K562 (cell line): ENCODE measurements around the gene RBKS. TPM values are rescaled to one million over a fixed set of nuclear protein-coding genes. Genes with fewer than 3 reads are reported as not detected.
A peak's percentile ranks its signal among the peaks of the same experiment; 100 is the strongest.

Source experiments
- ATAC-seq: fragments of 200-7000 bp; cut with Tn5 transposase; 3 replicates; pipeline ENCODE4 v1.9.1; 2020; ENCODE audit warnings: moderate library complexity
- BruUV-seq: library from RNA; stranded (reverse); fragments of 400-500 nt; replicated peaks from 2 replicates; lab custom pipeline; 2021; lab: Mats Ljungman, UMichigan
- CTCF ChIA-PET: fragments of 300-600 bp; formaldehyde crosslinking; extraction: SDS; loops from one replicate; lab custom pipeline; 2021; ENCODE audit warnings: low intra/inter-chr PET ratio; lab: Yijun Ruan, JAX
- POLR2A ChIA-PET: fragments of 300-600, 350-650 bp; sonication (Branson Sonifier 250); formaldehyde crosslinking; extraction: SDS; loops from one replicate; lab custom pipeline; 2021; ENCODE audit warnings: antibody characterized with exemption, inconsistent platforms; lab: Yijun Ruan, JAX
- DNase-seq, 4 experiments: peaks; one replicate each; pipeline versions ENCODE4 v3.0.0 to v3.0.0-alpha.2; 2011 to 2018; ENCODE audit warnings: low spot score in 3 of 4, mixed read lengths in 3 of 4; ENCODE audit errors: extremely low read depth in 1 of 4
- FAIRE-seq: peaks from 2 replicates; lab custom pipeline; 2011; peaks lifted over from hg19 to GRCh38; lab: Jason Lieb, UNC
- H2AFZ ChIP-seq: 2 replicates; pipeline ENCODE4 v1.6.0; 2011; ENCODE audit warnings: low read depth, low read length, control low read depth, inconsistent platforms
- H3K27ac ChIP-seq: fragments of 200-600 bp; 3 replicates; pipeline ENCODE4 v1.8.0; 2011; ENCODE audit warnings: low read depth, mild to moderate bottlenecking, control low read depth, inconsistent platforms, low read length, moderate library complexity, mixed read lengths; ENCODE audit errors: extremely low read depth
- H3K27me3 ChIP-seq, 2 experiments: fragments of 300-600 bp in 1 of 2; 2 replicates in 1 of 2; 3 replicates in 1 of 2; pipeline versions ENCODE4 v1.6.0 to v1.8.0; 2011; ENCODE audit warnings: inconsistent platforms in 2 of 2, low read length in 2 of 2, mild to moderate bottlenecking in 1 of 2, mixed read lengths in 1 of 2, moderate library complexity in 1 of 2; ENCODE audit not compliant: control insufficient read depth in 2 of 2, insufficient read depth in 2 of 2
- H3K36me3 ChIP-seq: fragments of 300-600 bp; 3 replicates; pipeline ENCODE4 v1.8.0; 2011; ENCODE audit warnings: mild to moderate bottlenecking, low read length, inconsistent platforms; ENCODE audit not compliant: control insufficient read depth, insufficient read depth
- H3K4me1 ChIP-seq, 2 experiments: fragments of 200-600 bp in 1 of 2; replicated peaks in 1 of 2; 2 replicates in 1 of 2; 3 replicates in 1 of 2; pipeline versions ENCODE4 v1.5.1 to v1.8.0; 2011; ENCODE audit warnings: inconsistent platforms in 2 of 2, low read length in 2 of 2, mild to moderate bottlenecking in 1 of 2, mixed read lengths in 1 of 2, moderate library complexity in 1 of 2; ENCODE audit not compliant: control insufficient read depth in 2 of 2, insufficient read depth in 2 of 2
- H3K4me2 ChIP-seq: 2 replicates; pipeline ENCODE4 v1.6.1; 2011; ENCODE audit warnings: low read length, control low read depth, inconsistent platforms, mixed read lengths; ENCODE audit not compliant: insufficient read depth
- H3K4me3 ChIP-seq: fragments of 200-600 bp; sonication (generic), shearing (Covaris generic); 2 replicates; pipeline ENCODE4 v1.5.1; 2016; ENCODE audit warnings: control low read depth, inconsistent platforms
- H3K79me2 ChIP-seq: fragments of 200-600 bp; 3 replicates; pipeline ENCODE4 v1.8.0; 2011; ENCODE audit warnings: low read length, inconsistent platforms; ENCODE audit not compliant: control insufficient read depth, insufficient read depth
- H3K9ac ChIP-seq, 2 experiments: 2 replicates each; pipeline versions ENCODE4 v1.6.0 to v1.6.1; 2011; ENCODE audit warnings: low read depth in 2 of 2, low read length in 2 of 2, control low read depth in 1 of 2, inconsistent platforms in 1 of 2, mild to moderate bottlenecking in 1 of 2, mixed read lengths in 1 of 2; ENCODE audit not compliant: insufficient read depth in 1 of 2
- H3K9me1 ChIP-seq: one replicate; pipeline ENCODE4 v1.6.0; 2011; ENCODE audit warnings: inconsistent platforms, mild to moderate bottlenecking, low read length, moderate library complexity; ENCODE audit not compliant: control insufficient read depth, insufficient read depth
- H3K9me3 ChIP-seq: replicated peaks from 2 replicates; pipeline ENCODE4 v1.5.1; 2011; ENCODE audit warnings: low read depth, low read length, inconsistent platforms; ENCODE audit not compliant: control insufficient read depth, insufficient read depth
- H4K20me1 ChIP-seq: replicated peaks from 2 replicates; pipeline ENCODE4 v1.6.1; 2011; ENCODE audit warnings: low read length, inconsistent platforms, mixed read lengths; ENCODE audit not compliant: control insufficient read depth, insufficient read depth
- AFF1 ChIP-seq, 2 experiments: fragments of 450-650 bp; IDR thresholded peaks; 2 replicates each; pipeline ENCODE4 v1.6.1; 2018; ENCODE audit warnings: mild to moderate bottlenecking in 2 of 2, low read depth in 1 of 2; ENCODE audit not compliant: partially characterized antibody in 2 of 2
- EZH2 ChIP-seq: IDR thresholded peaks from 2 replicates; pipeline ENCODE4 v1.6.1; 2012; ENCODE audit warnings: low read depth, mild to moderate bottlenecking, inconsistent platforms, low read length, borderline replicate concordance
- FOXA1 ChIP-seq: fragments of 450-650 bp; IDR thresholded peaks from 2 replicates; pipeline ENCODE4 v1.6.1; 2016; ENCODE audit warnings: mild to moderate bottlenecking, borderline replicate concordance
- WGBS: fragments of 100-300 bp; shearing (Covaris generic); methylation state at CpG from one replicate; pipeline ENCODE4 v1.1.6; 2016; ENCODE audit warnings: low coverage, mixed read lengths; ENCODE audit not compliant: insufficient coverage; ENCODE audit errors: missing lambda C conversion rate; 5-methylcytosine and 5-hydroxymethylcytosine counted together
- in situ Hi-C: fragments of 300-500 bp; cut with MboI; formaldehyde crosslinking; loops from 4 replicates; pipeline ENCODE4 v1.15.0; 2018; ENCODE audit warnings: inconsistent platforms, mixed read lengths
- intact Hi-C: fragments of 100-400 bp; cut with micrococcal nuclease; formaldehyde crosslinking; loops from 2 replicates; pipeline ENCODE4 v1.14.2; 2022
- polyA plus RNA-seq, 8 experiments: library from polyadenylated mRNA; depleted of rRNA in 4 of 8; stranded (reverse) in 5 of 8; unstranded in 3 of 8; fragments of >200 nt; fragmentation: Nextera tagmentation in 2 of 8; fragmentation: Illumina TruSeq in 1 of 8; extraction: Ambion mirVana in 2 of 8; extraction: Trizol in 1 of 8; gene quantifications; 2 replicates each; pipeline versions ENCODE4 v1.2.1 to v1.2.3, GENCODE V29; 2011 to 2014; ENCODE audit warnings: inconsistent platforms in 1 of 8, missing spikeins in 1 of 8
- total RNA-seq, 7 experiments: library from RNA; depleted of rRNA in 6 of 7; stranded (reverse); fragments of >200 nt in 6 of 7; fragmentation: Illumina TruSeq in 2 of 7; extraction: Trizol in 2 of 7; gene quantifications; 2 replicates each; pipeline versions ENCODE4 v1.2.1 to v1.2.3, GENCODE V29; 2011 to 2021; ENCODE audit warnings: low replicate concordance in 1 of 7
- TF ChIP-seq, protein P1 (sequence below): fragments of 250-450 bp; sonication (Bioruptor Pico); IDR thresholded peaks from 2 replicates; pipeline ENCODE4 v1.4.0; 2020
- TF ChIP-seq, protein P2 (sequence below), 2 experiments: fragments of 200-800 bp in 1 of 2; sonication (Bioruptor generic) in 1 of 2; sonication (generic) in 1 of 2; formaldehyde crosslinking in 1 of 2; IDR thresholded peaks in 1 of 2; conservative IDR thresholded peaks in 1 of 2; 2 replicates each; pipeline versions ENCODE4 v1.5.0 to v1.6.1; 2016 to 2020; ENCODE audit warnings: missing compliant biosample characterization in 1 of 2, missing genetic modification characterization in 1 of 2, missing genetic modification reagents in 1 of 2
- TF ChIP-seq, protein P3 (sequence below): fragments of 250-450 bp; sonication (Bioruptor Pico); IDR thresholded peaks from 2 replicates; pipeline ENCODE4 v1.8.0; 2022; ENCODE audit warnings: moderate library complexity, mild to moderate bottlenecking, inconsistent platforms

Gene RBKS
- total and polyA plus RNA-seq, 9 of the 15 experiments (the other 6 are each of a cell fraction or from before 2014, with no cell fraction given) = 0.06 to 0.39 (median 0.19) TPM

DNA sequence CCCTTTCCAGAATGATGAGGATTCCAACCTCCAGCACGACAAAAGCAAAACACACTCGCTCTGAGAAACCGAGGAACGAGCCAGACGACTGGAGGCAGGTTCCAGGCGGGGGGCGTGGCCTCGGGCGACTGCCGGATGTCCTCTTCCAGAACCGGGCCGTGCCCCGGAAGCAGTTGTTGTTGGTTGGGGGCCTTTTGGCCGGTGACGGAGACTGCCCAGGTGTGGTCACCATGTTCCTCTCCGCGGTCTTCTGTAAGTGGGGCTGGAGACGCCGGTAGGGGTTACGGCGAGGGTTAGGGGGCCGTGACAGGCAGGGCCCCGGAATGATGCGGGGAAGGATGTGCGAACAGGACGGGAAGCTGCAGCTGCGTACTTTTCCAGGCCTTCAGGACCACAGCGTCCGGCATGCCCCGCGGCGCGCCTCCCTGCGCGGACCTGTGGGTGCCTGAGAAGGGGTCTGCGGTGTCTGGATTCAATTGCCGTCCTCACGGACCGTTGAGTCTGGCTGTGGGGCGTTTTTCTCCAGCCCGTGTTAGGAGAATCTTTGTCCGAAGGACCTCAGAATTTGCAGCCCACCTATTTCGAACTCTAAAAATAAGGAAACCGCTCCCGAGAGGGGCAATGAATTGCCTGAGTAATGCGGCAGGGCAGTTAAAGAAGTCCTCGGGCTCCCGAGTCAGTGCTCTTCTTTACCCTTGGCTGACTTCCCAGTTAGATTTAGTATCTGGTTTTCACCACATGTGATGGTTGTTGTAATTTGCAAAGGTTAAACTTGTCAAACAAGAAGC lies 118.4 kb downstream of the RBKS start, which contains the start of gene MRPL33:
MRPL33 (plus strand) TSS at position 172 of the 788 bp plus-strand sequence; CDS start at position 231, 59 bp downstream.
- Histone ChIP-seq H3K9ac (peak within 1 kb of the TSS; percentile 82 to 95), H3K9me1 (no peaks in the 10 kb centered on the region), H3K4me3 (peak within 1 kb of the TSS; percentile 60), H4K20me1 (no peaks in the 10 kb centered on the region), H3K27ac (peak within 1 kb of the TSS; percentile 79), H3K79me2 (peaks cover 48% of the 10 kb centered on the region), H3K27me3 (peaks cover 0 to 10% of the 10 kb centered on the region in 2 experiments; a peak in 2 of 5 replicates), H3K4me2 (peak within 1 kb of the TSS; percentile 87), H3K4me1 (peaks cover 2 to 8% of the 10 kb centered on the region in 2 experiments; a peak in 1 of 5 replicates), H2AFZ (peak within 1 kb of the TSS; percentile 98), H3K9me3 (no peaks in the 10 kb centered on the region), H3K36me3 (peaks cover 37% of the 10 kb centered on the region; the same call in 2 of the 3 replicates)
- CTCF ChIA-PET = interaction anchor here (0.6 to 0.9 kb wide), 3 partner anchors 68 to 624 kb away, joined by 3 to 4 read pairs (median 3); no protein-coding TSS in a partner anchor
- peak; percentile 94 to 96 (median 95) for DNase-seq
- 0% methylated on average over 40 of the region's 48 CpGs for WGBS
- in situ Hi-C loops = no loop called here
- POLR2A ChIA-PET = interaction anchor here (1.0 to 2.3 kb wide), 3 partner anchors 9 to 19 kb away, joined by 3 to 8 read pairs (median 4); no protein-coding TSS in a partner anchor
- peak; percentile 98 for ATAC-seq
- intact Hi-C loops = no loop called here
- FAIRE-seq = peak; percentile 95
- TSS peak; percentile 58 for BruUV-seq
- TF ChIP-seq FOXA1 (no peak), EZH2 (no peak), AFF1 (IDR thresholded peaks at IDR 0.05; ENCODE audit: low read depth in 1 of 2, partially characterized antibody in 2 of 2) (peak in 1 of 2 experiments; percentile 86)
- TF ChIP-seq, protein P1, sequence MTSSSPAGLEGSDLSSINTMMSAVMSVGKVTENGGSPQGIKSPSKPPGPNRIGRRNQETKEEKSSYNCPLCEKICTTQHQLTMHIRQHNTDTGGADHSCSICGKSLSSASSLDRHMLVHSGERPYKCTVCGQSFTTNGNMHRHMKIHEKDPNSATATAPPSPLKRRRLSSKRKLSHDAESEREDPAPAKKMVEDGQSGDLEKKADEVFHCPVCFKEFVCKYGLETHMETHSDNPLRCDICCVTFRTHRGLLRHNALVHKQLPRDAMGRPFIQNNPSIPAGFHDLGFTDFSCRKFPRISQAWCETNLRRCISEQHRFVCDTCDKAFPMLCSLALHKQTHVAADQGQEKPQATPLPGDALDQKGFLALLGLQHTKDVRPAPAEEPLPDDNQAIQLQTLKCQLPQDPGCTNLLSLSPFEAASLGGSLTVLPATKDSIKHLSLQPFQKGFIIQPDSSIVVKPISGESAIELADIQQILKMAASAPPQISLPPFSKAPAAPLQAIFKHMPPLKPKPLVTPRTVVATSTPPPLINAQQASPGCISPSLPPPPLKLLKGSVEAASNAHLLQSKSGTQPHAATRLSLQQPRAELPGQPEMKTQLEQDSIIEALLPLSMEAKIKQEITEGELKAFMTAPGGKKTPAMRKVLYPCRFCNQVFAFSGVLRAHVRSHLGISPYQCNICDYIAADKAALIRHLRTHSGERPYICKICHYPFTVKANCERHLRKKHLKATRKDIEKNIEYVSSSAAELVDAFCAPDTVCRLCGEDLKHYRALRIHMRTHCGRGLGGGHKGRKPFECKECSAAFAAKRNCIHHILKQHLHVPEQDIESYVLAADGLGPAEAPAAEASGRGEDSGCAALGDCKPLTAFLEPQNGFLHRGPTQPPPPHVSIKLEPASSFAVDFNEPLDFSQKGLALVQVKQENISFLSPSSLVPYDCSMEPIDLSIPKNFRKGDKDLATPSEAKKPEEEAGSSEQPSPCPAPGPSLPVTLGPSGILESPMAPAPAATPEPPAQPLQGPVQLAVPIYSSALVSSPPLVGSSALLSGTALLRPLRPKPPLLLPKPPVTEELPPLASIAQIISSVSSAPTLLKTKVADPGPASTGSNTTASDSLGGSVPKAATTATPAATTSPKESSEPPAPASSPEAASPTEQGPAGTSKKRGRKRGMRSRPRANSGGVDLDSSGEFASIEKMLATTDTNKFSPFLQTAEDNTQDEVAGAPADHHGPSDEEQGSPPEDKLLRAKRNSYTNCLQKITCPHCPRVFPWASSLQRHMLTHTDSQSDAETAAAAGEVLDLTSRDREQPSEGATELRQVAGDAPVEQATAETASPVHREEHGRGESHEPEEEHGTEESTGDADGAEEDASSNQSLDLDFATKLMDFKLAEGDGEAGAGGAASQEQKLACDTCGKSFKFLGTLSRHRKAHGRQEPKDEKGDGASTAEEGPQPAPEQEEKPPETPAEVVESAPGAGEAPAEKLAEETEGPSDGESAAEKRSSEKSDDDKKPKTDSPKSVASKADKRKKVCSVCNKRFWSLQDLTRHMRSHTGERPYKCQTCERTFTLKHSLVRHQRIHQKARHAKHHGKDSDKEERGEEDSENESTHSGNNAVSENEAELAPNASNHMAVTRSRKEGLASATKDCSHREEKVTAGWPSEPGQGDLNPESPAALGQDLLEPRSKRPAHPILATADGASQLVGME (CRISPR knock-in tag) = peak; percentile 89; the same call in 1 of the 2 replicates
- TF ChIP-seq, protein P2, sequence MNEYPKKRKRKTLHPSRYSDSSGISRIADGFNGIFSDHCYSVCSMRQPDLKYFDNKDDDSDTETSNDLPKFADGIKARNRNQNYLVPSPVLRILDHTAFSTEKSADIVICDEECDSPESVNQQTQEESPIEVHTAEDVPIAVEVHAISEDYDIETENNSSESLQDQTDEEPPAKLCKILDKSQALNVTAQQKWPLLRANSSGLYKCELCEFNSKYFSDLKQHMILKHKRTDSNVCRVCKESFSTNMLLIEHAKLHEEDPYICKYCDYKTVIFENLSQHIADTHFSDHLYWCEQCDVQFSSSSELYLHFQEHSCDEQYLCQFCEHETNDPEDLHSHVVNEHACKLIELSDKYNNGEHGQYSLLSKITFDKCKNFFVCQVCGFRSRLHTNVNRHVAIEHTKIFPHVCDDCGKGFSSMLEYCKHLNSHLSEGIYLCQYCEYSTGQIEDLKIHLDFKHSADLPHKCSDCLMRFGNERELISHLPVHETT (CRISPR knock-in tag; conservative IDR thresholded peaks at IDR 0.05 in 1 of 2, IDR thresholded peaks at IDR 0.05 in 1 of 2) = peak in 1 of 2 experiments; percentile 88; a peak in 2 of 4 replicates
- TF ChIP-seq, protein P3, sequence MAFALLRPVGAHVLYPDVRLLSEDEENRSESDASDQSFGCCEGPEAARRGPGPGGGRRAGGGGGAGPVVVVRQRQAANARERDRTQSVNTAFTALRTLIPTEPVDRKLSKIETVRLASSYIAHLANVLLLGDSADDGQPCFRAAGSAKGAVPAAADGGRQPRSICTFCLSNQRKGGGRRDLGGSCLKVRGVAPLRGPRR = no peak
